Measurements from ENCODE around the gene LITAF. TPM values are rescaled to one million over a fixed set of nuclear protein-coding genes. Genes with fewer than 3 reads are reported as not detected.
"Not testable (repeated sequence)": the region's sequence is repeated elsewhere in the genome, so short reads cannot be mapped to it uniquely, and the experiment has no call there.

Gene LITAF
- total RNA-seq, 4 donors from 2014 or later = 31.6 to 95.0 (median 44.5) TPM

DNA sequence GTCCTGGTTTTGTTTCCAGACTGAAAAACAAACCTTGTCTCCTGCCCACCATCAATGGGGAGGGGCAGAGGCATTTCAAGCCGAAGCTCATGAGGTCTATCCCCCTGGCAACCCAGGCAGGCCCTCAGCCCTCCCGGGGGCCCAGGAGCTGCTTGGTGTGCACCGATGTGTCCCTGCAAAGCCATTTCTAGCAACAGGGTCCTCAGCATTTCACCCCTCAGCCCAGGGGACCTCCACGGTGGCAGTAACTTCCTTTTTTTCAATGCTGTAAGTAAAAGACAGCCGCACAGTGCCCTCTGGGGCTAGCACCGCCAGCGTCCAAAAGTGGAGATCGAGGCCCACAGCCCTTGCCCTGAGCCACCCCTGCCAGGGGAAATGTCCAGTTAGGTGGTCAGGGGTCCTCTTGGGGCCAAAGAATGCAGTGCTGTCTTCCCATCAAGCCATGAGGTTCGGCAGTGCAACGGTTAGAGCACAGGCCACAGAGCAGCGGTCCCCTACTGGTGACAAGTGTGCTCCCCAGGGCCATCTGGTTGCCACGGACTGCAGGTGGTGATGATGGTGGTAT, 79.9 kb downstream of the LITAF start:
- Histone ChIP-seq H3K9me3 (no peaks in the 10 kb centered on the region), H3K36me3 (no peaks in the 10 kb centered on the region), H3K27me3 (no peaks in the 10 kb centered on the region), H3K4me3 (no peak overlapping the region), H3K4me1 (no peaks in the 10 kb centered on the region), H3K27ac (no peak overlapping the region)
- TF ChIP-seq, protein P1, sequence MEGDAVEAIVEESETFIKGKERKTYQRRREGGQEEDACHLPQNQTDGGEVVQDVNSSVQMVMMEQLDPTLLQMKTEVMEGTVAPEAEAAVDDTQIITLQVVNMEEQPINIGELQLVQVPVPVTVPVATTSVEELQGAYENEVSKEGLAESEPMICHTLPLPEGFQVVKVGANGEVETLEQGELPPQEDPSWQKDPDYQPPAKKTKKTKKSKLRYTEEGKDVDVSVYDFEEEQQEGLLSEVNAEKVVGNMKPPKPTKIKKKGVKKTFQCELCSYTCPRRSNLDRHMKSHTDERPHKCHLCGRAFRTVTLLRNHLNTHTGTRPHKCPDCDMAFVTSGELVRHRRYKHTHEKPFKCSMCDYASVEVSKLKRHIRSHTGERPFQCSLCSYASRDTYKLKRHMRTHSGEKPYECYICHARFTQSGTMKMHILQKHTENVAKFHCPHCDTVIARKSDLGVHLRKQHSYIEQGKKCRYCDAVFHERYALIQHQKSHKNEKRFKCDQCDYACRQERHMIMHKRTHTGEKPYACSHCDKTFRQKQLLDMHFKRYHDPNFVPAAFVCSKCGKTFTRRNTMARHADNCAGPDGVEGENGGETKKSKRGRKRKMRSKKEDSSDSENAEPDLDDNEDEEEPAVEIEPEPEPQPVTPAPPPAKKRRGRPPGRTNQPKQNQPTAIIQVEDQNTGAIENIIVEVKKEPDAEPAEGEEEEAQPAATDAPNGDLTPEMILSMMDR (IDR thresholded peaks at IDR 0.05) = no peak
- TF ChIP-seq POLR2AphosphoS5 (IDR thresholded peaks at IDR 0.05) (no peak), EP300 (IDR thresholded peaks at IDR 0.05) (no peak), POLR2A (IDR thresholded peaks at IDR 0.05) (no peak)
- WGBS, 2 donors (ENCODE audit: low coverage in 1 of 2) = 80% methylated on average over 1 of the region's 12 CpGs; no CpG with 5 or more reads in 1 of the 2 donors
- no peak for ATAC-seq

DNA sequence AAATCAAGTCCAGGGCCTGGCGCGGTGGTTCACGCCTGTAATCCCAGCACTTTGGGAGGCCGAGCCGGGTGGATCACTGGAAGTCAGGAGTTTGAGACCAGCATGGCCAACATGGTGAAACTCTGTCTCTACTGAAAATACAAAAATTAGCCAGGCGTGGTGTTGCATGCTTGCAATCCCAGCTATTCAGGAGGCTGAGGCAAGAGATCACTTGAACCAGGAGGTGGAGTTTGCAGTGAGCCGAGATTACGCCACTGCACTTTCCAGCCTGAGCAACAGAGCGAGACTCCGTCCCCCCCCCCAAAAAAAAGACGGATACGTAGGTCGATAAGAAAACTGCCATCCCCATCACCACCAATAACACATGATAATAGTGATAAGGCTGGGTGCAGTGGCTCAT, 82.5 kb downstream of the LITAF start:
- WGBS, 2 donors (ENCODE audit: low coverage in 1 of 2) = 82 to 83% methylated on average over 6 to 9 of the region's 13 CpGs
- not testable (repeated sequence) for H3K36me3 ChIP-seq, H3K9me3 ChIP-seq, H3K27ac ChIP-seq, ATAC-seq, H3K27me3 ChIP-seq, H3K4me3 ChIP-seq, H3K4me1 ChIP-seq

DNA sequence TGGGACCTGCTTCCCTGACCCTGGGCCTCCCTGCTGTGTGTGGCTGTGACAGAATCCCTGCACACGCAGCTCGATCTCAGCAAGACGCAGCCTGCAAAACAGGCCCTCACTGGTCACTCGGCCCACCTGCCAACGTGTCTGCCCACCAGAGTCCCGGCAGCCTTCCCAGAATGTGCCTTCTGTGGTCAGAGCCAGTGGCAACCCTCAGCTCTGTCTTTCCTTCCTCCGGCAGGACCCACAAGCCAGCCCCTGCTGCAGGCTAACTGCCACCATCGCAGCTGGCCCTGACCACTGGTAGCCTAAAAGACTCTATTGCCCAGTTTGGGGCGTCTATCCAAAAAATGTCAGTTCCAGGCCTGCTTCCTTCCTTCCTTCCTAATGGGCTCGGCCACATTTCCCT, 83.2 kb downstream of the LITAF start:
- Histone ChIP-seq H3K4me1 (no peaks in the 10 kb centered on the region), H3K9me3 (no peaks in the 10 kb centered on the region), H3K27me3 (no peaks in the 10 kb centered on the region), H3K36me3 (no peaks in the 10 kb centered on the region), H3K4me3 (no peak overlapping the region), H3K27ac (no peak overlapping the region)
- ATAC-seq = no peak
- WGBS, 2 donors (ENCODE audit: low coverage in 1 of 2) = 100% methylated on average over 1 of the region's 10 CpGs; no CpG with 5 or more reads in 1 of the 2 donors
- TF ChIP-seq, protein P1 (IDR thresholded peaks at IDR 0.05) = no peak
- TF ChIP-seq EP300 (IDR thresholded peaks at IDR 0.05) (no peak), POLR2AphosphoS5 (IDR thresholded peaks at IDR 0.05) (no peak), POLR2A (IDR thresholded peaks at IDR 0.05) (no peak)

DNA sequence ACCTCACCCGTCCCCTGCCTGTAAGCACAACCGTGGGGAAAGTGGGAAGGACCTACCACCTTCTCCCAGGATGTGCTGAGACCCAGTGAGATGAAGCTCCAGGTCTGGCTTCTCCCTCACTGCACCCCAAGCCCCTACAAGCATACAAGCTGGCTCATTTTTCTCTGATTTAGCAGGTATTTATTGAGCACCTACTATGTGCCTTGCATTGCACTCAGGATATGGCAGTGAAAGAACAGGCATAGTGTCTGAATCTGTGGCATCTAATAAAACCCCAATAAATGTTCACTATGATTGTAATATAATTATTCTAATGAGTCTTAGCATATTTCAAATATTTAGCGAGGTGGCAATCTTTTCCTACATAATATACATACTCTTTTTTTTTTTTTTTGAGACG, 84.5 kb downstream of the LITAF start:
- no peak overlapping the region for H3K27ac ChIP-seq
- no peak for TF ChIP-seq POLR2AphosphoS5 (IDR thresholded peaks at IDR 0.05)
- TF ChIP-seq POLR2A (IDR thresholded peaks at IDR 0.05) = no peak
- no peak for TF ChIP-seq EP300 (IDR thresholded peaks at IDR 0.05)
- TF ChIP-seq, protein P1 (IDR thresholded peaks at IDR 0.05) = no peak
- no peaks in the 10 kb centered on the region for H3K27me3 ChIP-seq
- H3K4me3 ChIP-seq = no peak overlapping the region
- H3K36me3 ChIP-seq = no peaks in the 10 kb centered on the region
- peaks cover 0 to 9% (median 3%) of the 10 kb centered on the region in 3 donors for H3K4me1 ChIP-seq
- 73 to 89% methylated on average over 3 to 4 of the region's 4 CpGs for WGBS, 2 donors (ENCODE audit: low coverage in 1 of 2)
- no peaks in the 10 kb centered on the region for H3K9me3 ChIP-seq
- ATAC-seq = no peak

DNA sequence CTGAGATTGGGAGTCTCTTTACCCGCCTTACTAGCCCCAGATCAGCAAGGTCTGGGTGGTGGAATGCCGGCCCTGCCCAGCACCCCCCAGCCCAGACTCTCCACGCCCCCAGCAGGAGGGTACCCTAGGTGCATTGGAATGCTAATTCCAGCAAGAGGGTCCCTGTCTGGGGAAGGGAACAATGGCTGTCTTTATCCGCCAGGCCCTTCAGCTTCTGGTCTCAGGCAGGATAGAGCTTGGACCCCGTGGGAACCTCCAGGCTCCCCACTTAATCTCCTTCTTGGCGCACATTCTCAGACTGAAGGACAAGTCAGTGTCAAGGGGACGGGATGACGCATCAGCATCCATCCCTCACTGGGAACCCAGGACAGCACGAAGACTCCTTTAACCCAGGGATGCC, 85.1 kb downstream of the LITAF start:
- H3K27me3 ChIP-seq = no peaks in the 10 kb centered on the region
- H3K4me3 ChIP-seq = no peak overlapping the region
- peaks cover 0 to 15% (median 10%) of the 10 kb centered on the region in 3 donors for H3K4me1 ChIP-seq
- 33 to 54% methylated on average over 3 of the region's 9 CpGs for WGBS, 2 donors (ENCODE audit: low coverage in 1 of 2)
- no peaks in the 10 kb centered on the region for H3K9me3 ChIP-seq
- ATAC-seq = no peak
- no peak for TF ChIP-seq POLR2A (IDR thresholded peaks at IDR 0.05)
- no peaks in the 10 kb centered on the region for H3K36me3 ChIP-seq
- no peak overlapping the region for H3K27ac ChIP-seq

DNA sequence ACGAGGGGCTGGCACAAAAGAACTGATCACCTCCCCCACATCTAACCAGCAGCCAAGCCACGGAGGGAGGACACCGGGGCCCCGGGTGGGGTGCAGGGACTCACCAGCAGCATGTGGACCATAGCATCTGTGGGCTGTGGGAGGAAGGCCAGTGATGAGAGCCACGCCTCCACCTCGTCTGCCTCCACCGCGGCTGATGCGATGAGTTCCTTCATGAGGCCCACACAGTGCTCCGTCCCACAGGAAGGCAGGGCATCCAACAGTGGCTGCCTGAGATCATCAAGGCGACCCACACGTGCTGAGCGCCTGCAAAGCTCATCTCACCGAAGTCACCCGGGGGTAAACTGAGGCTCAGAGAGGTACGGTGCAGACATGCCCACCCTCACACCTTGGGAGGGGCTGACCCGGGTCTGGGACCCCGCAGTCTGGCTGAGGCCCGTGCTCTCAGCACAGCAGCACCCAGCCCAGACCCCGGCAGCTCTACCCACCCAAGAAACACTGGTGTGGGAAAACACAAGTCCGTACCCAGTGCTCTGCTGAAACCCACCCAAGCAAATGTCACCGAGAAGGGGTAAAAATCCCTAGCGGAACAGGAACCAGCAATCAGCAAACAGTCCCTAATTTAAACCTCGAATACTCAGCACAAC, 85.9 kb downstream of the LITAF start:
- H3K27ac ChIP-seq = no peak overlapping the region
- H3K27me3 ChIP-seq = no peaks in the 10 kb centered on the region
- H3K4me1 ChIP-seq = peaks cover 0 to 23% (median 12%) of the 10 kb centered on the region in 3 donors
- no peak for ATAC-seq
- no peak overlapping the region for H3K4me3 ChIP-seq
- no peaks in the 10 kb centered on the region for H3K36me3 ChIP-seq
- TF ChIP-seq POLR2AphosphoS5 (IDR thresholded peaks at IDR 0.05) (no peak), POLR2A (IDR thresholded peaks at IDR 0.05) (no peak), EP300 (IDR thresholded peaks at IDR 0.05) (no peak)
- TF ChIP-seq, protein P1 (IDR thresholded peaks at IDR 0.05) = no peak
- H3K9me3 ChIP-seq = no peaks in the 10 kb centered on the region
- WGBS, 2 donors (ENCODE audit: low coverage in 1 of 2) = 67 to 90% methylated on average over 4 to 14 of the region's 24 CpGs

All from gastroesophageal sphincter (tissue), 4 donors.